Lung (tissue), 12 donors: Measurements from ENCODE around the gene GIPR. TPM values are rescaled to one million over a fixed set of nuclear protein-coding genes. Genes with fewer than 3 reads are reported as not detected.
A peak's percentile ranks its signal among the peaks of the same experiment; 100 is the strongest.

Experiments used
- ATAC-seq: fragments of 200-7000 bp; cut with Tn5 transposase; one replicate; pipeline ENCODE4 v1.9.1; 2020; ENCODE audit warnings: moderate number of reproducible peaks; ENCODE audit not compliant: insufficient read depth, low FRiP score
- DNase-seq, 3 donors: peaks; one replicate each; pipeline ENCODE4 v3.0.0-alpha.2; 2013 to 2017
- H3K27ac ChIP-seq, 2 donors: one replicate each; pipeline ENCODE4 v1.5.1; 2013; ENCODE audit warnings: mild to moderate bottlenecking in 2 of 2, moderate library complexity in 2 of 2, control low read depth in 1 of 2, inconsistent platforms in 1 of 2, low read depth in 1 of 2, low read length in 1 of 2
- H3K27me3 ChIP-seq, 3 donors: one replicate each; pipeline ENCODE4 v1.5.1; 2013; ENCODE audit warnings: low read length in 2 of 3; ENCODE audit not compliant: control insufficient read depth in 3 of 3, insufficient read depth in 3 of 3
- H3K36me3 ChIP-seq, 4 donors: one replicate each; pipeline ENCODE4 v1.5.1; 2013; ENCODE audit warnings: low read length in 4 of 4, mild to moderate bottlenecking in 1 of 4, moderate library complexity in 1 of 4; ENCODE audit not compliant: control insufficient read depth in 4 of 4, insufficient read depth in 4 of 4
- H3K4me1 ChIP-seq, 5 donors: one replicate each; pipeline ENCODE4 v1.5.1; 2013; ENCODE audit warnings: low read length in 5 of 5, mild to moderate bottlenecking in 2 of 5, moderate library complexity in 1 of 5; ENCODE audit not compliant: control insufficient read depth in 5 of 5, insufficient read depth in 5 of 5
- H3K4me3 ChIP-seq: one replicate; pipeline ENCODE4 v1.5.1; 2013; ENCODE audit warnings: mild to moderate bottlenecking, control low read depth, moderate library complexity
- H3K9ac ChIP-seq, 2 donors: one replicate each; pipeline ENCODE4 v1.5.1; 2013; ENCODE audit warnings: low read length in 2 of 2, control low read depth in 1 of 2; ENCODE audit not compliant: insufficient read depth in 1 of 2
- H3K9me3 ChIP-seq, 4 donors: one replicate each; pipeline ENCODE4 v1.5.1; 2013; ENCODE audit warnings: low read length in 3 of 4, mild to moderate bottlenecking in 1 of 4, moderate library complexity in 1 of 4; ENCODE audit not compliant: control insufficient read depth in 4 of 4, insufficient read depth in 3 of 4
- WGBS, 2 donors: extraction: QIAGEN DNeasy Blood & Tissue Kit; methylation state at CpG; one replicate each; pipeline ENCODE4 v1.1.7; 2013; 5-methylcytosine and 5-hydroxymethylcytosine counted together
- polyA plus RNA-seq, 2 donors: library from polyadenylated mRNA; stranded (reverse); fragments of 200-250 nt; gene quantifications; one replicate each; pipeline ENCODE4 v1.2.1, GENCODE V29; 2013
- total RNA-seq, 2 donors: library from RNA; depleted of rRNA in 1 of 2; stranded (reverse); fragments of >200 nt in 1 of 2; gene quantifications; one replicate each; pipeline ENCODE4 v1.2.1, GENCODE V29; 2014 to 2021
- TF ChIP-seq, protein P1 (sequence below): IDR thresholded peaks from 2 replicates; pipeline ENCODE4 v1.5.1; 2012; ENCODE audit warnings: mild to moderate bottlenecking; ENCODE audit errors: control extremely low read depth, extremely low read depth
- donor health status: control.
- donor health status: control.
- donor health status: Bipolar disorder and iron deficiency.
- donor health status: healthy.
- donor health status: DM: yes; HTN: yes; CAD: no.

The GIPR gene
- total and polyA plus RNA-seq, 4 donors = 2.2 to 14.9 (median 5.5) TPM

DNA sequence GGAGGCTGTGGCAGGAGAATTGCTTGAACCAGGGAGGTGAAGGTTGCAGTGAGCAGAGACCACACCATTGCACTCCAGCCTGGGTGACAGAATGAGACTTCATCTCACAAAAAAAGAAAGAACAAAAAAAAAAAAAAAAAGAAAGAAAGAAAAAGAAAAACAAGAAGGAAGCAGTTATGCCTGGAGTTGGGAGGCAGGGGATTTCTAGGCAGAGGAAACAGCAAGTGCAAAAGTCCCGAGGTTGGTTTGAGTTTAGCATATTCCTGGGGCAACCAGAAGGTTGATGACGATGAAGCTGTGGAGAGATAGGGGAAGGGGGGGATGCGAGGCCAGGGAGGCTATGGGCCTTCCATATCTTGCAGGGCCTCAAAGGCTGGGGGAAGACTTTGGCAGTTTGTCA lies 17.3 kb upstream of the GIPR start:
- no peak overlapping the region for H3K27ac ChIP-seq
- DNase-seq (no peak), ATAC-seq (no peak)
- no peak overlapping the region for H3K4me3 ChIP-seq
- 54 to 61% methylated on average over 3 of the region's 3 CpGs for WGBS, 2 donors
- peaks cover 0 to 9% (median 0%) of the 10 kb centered on the region in 3 donors for H3K27me3 ChIP-seq
- no peaks in the 10 kb centered on the region for H3K9me3 ChIP-seq
- H3K4me1 ChIP-seq = peaks cover 0 to 5% (median 0%) of the 10 kb centered on the region in 5 donors
- TF ChIP-seq, protein P1, sequence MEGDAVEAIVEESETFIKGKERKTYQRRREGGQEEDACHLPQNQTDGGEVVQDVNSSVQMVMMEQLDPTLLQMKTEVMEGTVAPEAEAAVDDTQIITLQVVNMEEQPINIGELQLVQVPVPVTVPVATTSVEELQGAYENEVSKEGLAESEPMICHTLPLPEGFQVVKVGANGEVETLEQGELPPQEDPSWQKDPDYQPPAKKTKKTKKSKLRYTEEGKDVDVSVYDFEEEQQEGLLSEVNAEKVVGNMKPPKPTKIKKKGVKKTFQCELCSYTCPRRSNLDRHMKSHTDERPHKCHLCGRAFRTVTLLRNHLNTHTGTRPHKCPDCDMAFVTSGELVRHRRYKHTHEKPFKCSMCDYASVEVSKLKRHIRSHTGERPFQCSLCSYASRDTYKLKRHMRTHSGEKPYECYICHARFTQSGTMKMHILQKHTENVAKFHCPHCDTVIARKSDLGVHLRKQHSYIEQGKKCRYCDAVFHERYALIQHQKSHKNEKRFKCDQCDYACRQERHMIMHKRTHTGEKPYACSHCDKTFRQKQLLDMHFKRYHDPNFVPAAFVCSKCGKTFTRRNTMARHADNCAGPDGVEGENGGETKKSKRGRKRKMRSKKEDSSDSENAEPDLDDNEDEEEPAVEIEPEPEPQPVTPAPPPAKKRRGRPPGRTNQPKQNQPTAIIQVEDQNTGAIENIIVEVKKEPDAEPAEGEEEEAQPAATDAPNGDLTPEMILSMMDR = no peak
- no peaks in the 10 kb centered on the region for H3K36me3 ChIP-seq
- H3K9ac ChIP-seq = no peak overlapping the region

DNA sequence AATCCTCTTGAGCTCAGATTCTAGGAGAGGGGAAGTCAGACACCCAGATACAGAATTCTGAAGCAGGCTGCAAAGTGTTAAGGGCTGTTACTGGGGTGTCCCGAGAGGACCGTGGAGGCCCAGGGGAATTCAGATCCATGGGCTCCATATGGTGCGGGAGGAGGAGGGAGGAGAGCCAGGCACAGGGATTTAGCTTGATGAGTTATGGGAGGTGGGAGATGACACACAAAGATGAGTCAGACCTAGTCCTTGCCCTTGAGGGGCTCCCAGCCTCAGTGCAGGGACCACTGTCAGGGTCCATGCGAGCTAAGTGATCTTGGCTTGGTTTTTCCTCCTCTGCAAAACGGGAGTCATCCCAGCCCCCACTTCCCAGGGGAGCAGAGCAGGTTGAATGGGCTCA lies 14.4 kb upstream of the GIPR start:
- TF ChIP-seq, protein P1 = no peak
- Histone ChIP-seq H3K9me3 (no peaks in the 10 kb centered on the region), H3K9ac (no peak overlapping the region), H3K27ac (no peak overlapping the region), H3K4me1 (no peaks in the 10 kb centered on the region), H3K36me3 (no peaks in the 10 kb centered on the region), H3K27me3 (no peaks in the 10 kb centered on the region), H3K4me3 (no peak overlapping the region)
- WGBS, 2 donors = 61 to 70% methylated on average over 5 of the region's 5 CpGs
- no peak for ATAC-seq
- no peak for DNase-seq

DNA sequence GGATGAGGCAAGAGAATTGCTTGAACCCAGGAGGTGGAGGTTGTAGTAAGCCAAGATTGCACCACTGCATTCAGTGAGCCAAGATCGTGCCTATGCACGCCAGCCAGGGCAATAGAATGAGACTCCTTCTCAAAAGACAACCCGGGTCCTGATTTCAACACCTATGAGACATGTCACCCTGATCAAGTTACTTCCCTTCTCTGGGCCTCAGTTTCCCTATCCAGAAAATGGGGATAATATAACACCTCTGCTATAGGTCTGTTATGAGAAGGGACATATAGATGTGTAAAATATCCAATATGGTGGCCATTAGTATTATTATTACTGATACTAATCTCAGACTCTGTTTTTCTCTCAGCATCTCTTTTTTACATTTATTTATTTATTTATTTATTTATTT lies 12.9 kb upstream of the GIPR start:
- WGBS, 2 donors = 74 to 94% methylated on average over 3 of the region's 3 CpGs
- DNase-seq = no peak
- Histone ChIP-seq H3K9ac (no peak overlapping the region), H3K36me3 (no peaks in the 10 kb centered on the region), H3K4me3 (no peak overlapping the region), H3K27me3 (no peaks in the 10 kb centered on the region), H3K27ac (no peak overlapping the region), H3K9me3 (no peaks in the 10 kb centered on the region), H3K4me1 (no peaks in the 10 kb centered on the region)
- TF ChIP-seq, protein P1 = no peak
- ATAC-seq = no peak

DNA sequence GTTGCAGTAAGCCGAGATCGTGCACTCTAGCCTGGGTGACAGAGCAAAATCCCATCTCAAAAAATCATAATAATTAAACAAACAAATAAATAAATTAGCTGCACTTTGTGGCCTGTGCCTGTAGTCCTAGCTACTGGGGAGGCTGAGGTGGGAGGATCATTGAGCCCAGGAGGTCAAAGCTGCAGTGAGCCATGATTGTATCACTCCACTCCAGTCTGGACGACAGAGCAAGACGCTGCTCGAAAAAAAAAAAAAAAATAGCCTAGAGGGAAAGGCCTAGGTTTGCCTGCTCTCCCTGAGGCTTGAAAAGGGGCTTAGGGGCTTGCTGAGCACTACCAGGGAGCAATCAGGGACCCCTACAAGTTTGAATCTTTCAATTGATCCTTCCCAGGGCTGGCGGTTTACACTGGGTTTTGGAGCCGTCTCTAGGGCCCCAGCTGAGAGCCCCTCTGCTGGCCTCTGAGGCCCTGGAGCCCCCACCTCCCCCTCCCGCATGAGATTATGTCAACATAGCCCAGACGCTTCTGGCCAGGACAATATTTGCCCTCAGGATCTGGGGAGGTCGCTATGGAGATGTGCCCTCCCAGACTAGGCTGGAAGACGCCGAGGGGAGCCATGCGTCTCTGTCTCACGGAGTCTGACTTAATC lies 10.4 kb upstream of the GIPR start:
- Histone ChIP-seq H3K4me1 (no peaks in the 10 kb centered on the region), H3K27me3 (no peaks in the 10 kb centered on the region), H3K36me3 (no peaks in the 10 kb centered on the region), H3K27ac (no peak overlapping the region), H3K9ac (peak overlapping the region in 1 of 2 donors; percentile 11), H3K9me3 (no peaks in the 10 kb centered on the region), H3K4me3 (no peak overlapping the region)
- TF ChIP-seq, protein P1 = no peak
- DNase-seq (peak; percentile 49 to 65 (median 62)), ATAC-seq (no peak)
- 41 to 56% methylated on average over 14 of the region's 14 CpGs for WGBS, 2 donors
